GM19351 (cell line): ENCODE results near the gene CFAP410.
"Not testable (repeated sequence)": the region's sequence is repeated elsewhere in the genome, so short reads cannot be mapped to it uniquely, and the experiment has no call there.

Source experiments
- ATAC-seq: cut with Tn5 transposase; IDR thresholded peaks from one replicate; pipeline ENCODE4 v1.9.1; 2021; ENCODE audit warnings: mild to moderate bottlenecking, moderate library complexity; ENCODE audit not compliant: unreplicated experiment

Gene CFAP410

GRCh38 chr21:44351535-44352252, 12.5 kb upstream of the CFAP410 start:
- no peak for ATAC-seq

GRCh38 chr21:44350773-44351481, 11.7 kb upstream of the CFAP410 start:
- no peak for ATAC-seq

GRCh38 chr21:44349847-44350772, 10.9 kb upstream of the CFAP410 start:
- ATAC-seq, result no peak

- ATAC-seq, result no peak
Observed at GRCh38 chr21:44349416-44349846, 10.2 kb upstream of the CFAP410 start.

- ATAC-seq, result no peak
Observed at GRCh38 chr21:44348861-44349260, 9.7 kb upstream of the CFAP410 start.

GRCh38 chr21:44347911-44348451, 8.8 kb upstream of the CFAP410 start:
- no peak for ATAC-seq

- no peak for ATAC-seq
Observed at GRCh38 chr21:44345495-44345894, 6.3 kb upstream of the CFAP410 start.

GRCh38 chr21:44344541-44345183, 5.5 kb upstream of the CFAP410 start:
- ATAC-seq, result no peak

GRCh38 chr21:44342981-44343380, 3.8 kb upstream of the CFAP410 start:
- ATAC-seq, result not testable (repeated sequence)

GRCh38 chr21:44341726-44342458, 2.7 kb upstream of the CFAP410 start:
- not testable (repeated sequence) for ATAC-seq

- ATAC-seq, result no peak
Observed at GRCh38 chr21:44337941-44338895, 972 bp downstream of the CFAP410 start.

- no peak for ATAC-seq
Observed at GRCh38 chr21:44337449-44337848, 1.7 kb downstream of the CFAP410 start.

- no peak for ATAC-seq
Observed at GRCh38 chr21:44335266-44336059, 3.7 kb downstream of the CFAP410 start.

GRCh38 chr21:44334329-44335030, 4.7 kb downstream of the CFAP410 start:
- no peak for ATAC-seq

GRCh38 chr21:44333509-44334328, 5.5 kb downstream of the CFAP410 start:
- no peak for ATAC-seq

- no peak for ATAC-seq
Observed at GRCh38 chr21:44332965-44333364, 6.2 kb downstream of the CFAP410 start.
